DND-41 (cell line): ENCODE measurements around the gene ATP13A3.

ENCODE experiments used
- EZH2 ChIP-seq: IDR thresholded peaks from 3 replicates; pipeline ENCODE4 v1.6.1; 2012; ENCODE audit warnings: borderline replicate concordance, low read depth, mild to moderate bottlenecking, moderate library complexity, low read length, inconsistent platforms; ENCODE audit not compliant: severe bottlenecking
- TF ChIP-seq, protein P1 (sequence below): IDR thresholded peaks from 2 replicates; pipeline ENCODE4 v1.5.1; 2012; ENCODE audit warnings: borderline replicate concordance, low read length, moderate library complexity, mild to moderate bottlenecking; ENCODE audit not compliant: poor library complexity, severe bottlenecking; ENCODE audit errors: extremely low read depth

DNA sequence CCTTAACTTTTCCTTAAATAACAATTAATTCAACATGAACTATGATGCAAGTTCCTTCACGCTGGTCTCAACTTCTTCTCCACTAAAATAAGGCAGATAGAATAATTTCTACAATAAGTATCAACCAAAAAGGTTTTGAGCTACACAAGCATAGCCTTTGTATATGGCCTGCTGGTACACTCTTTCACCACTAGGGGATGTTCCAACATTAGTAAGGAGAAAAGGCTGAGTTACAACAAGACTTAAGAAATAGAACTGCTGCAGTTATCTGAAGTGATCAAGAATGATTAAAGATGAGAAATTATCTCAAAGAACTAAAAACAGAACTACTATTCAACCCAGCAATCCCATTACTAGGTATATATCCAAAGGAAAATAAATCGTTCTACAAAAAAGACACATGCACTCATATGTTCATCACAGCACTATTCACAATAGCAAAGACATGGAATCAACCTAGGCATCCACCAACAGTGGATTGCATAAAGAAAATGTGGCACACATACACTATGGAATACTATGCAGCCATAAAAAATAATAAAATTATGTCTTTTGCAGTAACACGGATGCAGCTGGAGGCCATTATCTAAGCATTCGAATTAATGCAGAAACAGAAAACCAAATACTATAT, 14.4 kb downstream of the ATP13A3 start:
- TF ChIP-seq, protein P1, sequence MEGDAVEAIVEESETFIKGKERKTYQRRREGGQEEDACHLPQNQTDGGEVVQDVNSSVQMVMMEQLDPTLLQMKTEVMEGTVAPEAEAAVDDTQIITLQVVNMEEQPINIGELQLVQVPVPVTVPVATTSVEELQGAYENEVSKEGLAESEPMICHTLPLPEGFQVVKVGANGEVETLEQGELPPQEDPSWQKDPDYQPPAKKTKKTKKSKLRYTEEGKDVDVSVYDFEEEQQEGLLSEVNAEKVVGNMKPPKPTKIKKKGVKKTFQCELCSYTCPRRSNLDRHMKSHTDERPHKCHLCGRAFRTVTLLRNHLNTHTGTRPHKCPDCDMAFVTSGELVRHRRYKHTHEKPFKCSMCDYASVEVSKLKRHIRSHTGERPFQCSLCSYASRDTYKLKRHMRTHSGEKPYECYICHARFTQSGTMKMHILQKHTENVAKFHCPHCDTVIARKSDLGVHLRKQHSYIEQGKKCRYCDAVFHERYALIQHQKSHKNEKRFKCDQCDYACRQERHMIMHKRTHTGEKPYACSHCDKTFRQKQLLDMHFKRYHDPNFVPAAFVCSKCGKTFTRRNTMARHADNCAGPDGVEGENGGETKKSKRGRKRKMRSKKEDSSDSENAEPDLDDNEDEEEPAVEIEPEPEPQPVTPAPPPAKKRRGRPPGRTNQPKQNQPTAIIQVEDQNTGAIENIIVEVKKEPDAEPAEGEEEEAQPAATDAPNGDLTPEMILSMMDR, result peak; percentile 94
- no peak for TF ChIP-seq EZH2
